ENCODE data around the gene HIPK2.

The HIPK2 gene

GRCh38 chr7:139687211-139687954 is 90.4 kb downstream of the HIPK2 start:
- TF ChIP-seq GATA3 (IDR thresholded peaks at IDR 0.05; ENCODE audit: low read depth, low read length) = no peak
- no peak for TF ChIP-seq GATA2 (IDR thresholded peaks at IDR 0.05; ENCODE audit: low read depth, low read length)

- TF ChIP-seq GATA3 (IDR thresholded peaks at IDR 0.05; ENCODE audit: low read depth, low read length) (no peak), GATA2 (IDR thresholded peaks at IDR 0.05; ENCODE audit: low read depth, low read length) (no peak)
Observed at GRCh38 chr7:139683137-139683921, 94.5 kb downstream of the HIPK2 start.

- TF ChIP-seq GATA3 (IDR thresholded peaks at IDR 0.05; ENCODE audit: low read depth, low read length) (no peak), GATA2 (IDR thresholded peaks at IDR 0.05; ENCODE audit: low read depth, low read length) (no peak)
Observed at GRCh38 chr7:139682136-139683013, 95.4 kb downstream of the HIPK2 start.

- TF ChIP-seq GATA3 (IDR thresholded peaks at IDR 0.05; ENCODE audit: low read depth, low read length) (no peak), GATA2 (IDR thresholded peaks at IDR 0.05; ENCODE audit: low read depth, low read length) (no peak)
Observed at GRCh38 chr7:139681812-139682135, 96.0 kb downstream of the HIPK2 start.

GRCh38 chr7:139681463-139681755 is 96.4 kb downstream of the HIPK2 start:
- no peak for TF ChIP-seq GATA3 (IDR thresholded peaks at IDR 0.05; ENCODE audit: low read depth, low read length)
- TF ChIP-seq GATA2 (IDR thresholded peaks at IDR 0.05; ENCODE audit: low read depth, low read length) = no peak

GRCh38 chr7:139680676-139681462 is 96.9 kb downstream of the HIPK2 start:
- TF ChIP-seq GATA3 (IDR thresholded peaks at IDR 0.05; ENCODE audit: low read depth, low read length) (no peak), GATA2 (IDR thresholded peaks at IDR 0.05; ENCODE audit: low read depth, low read length) (no peak)

- TF ChIP-seq GATA2 (IDR thresholded peaks at IDR 0.05; ENCODE audit: low read depth, low read length) = no peak
- no peak for TF ChIP-seq GATA3 (IDR thresholded peaks at IDR 0.05; ENCODE audit: low read depth, low read length)
Observed at GRCh38 chr7:139679731-139680594, 97.8 kb downstream of the HIPK2 start.

- no peak for TF ChIP-seq GATA3 (IDR thresholded peaks at IDR 0.05; ENCODE audit: low read depth, low read length)
- no peak for TF ChIP-seq GATA2 (IDR thresholded peaks at IDR 0.05; ENCODE audit: low read depth, low read length)
Observed at GRCh38 chr7:139676390-139676789, 101.4 kb downstream of the HIPK2 start.

GRCh38 chr7:139675127-139676125 is 102.4 kb downstream of the HIPK2 start:
- TF ChIP-seq GATA3 (IDR thresholded peaks at IDR 0.05; ENCODE audit: low read depth, low read length) = no peak
- TF ChIP-seq GATA2 (IDR thresholded peaks at IDR 0.05; ENCODE audit: low read depth, low read length) = no peak

- TF ChIP-seq GATA2 (IDR thresholded peaks at IDR 0.05; ENCODE audit: low read depth, low read length) = no peak
- no peak for TF ChIP-seq GATA3 (IDR thresholded peaks at IDR 0.05; ENCODE audit: low read depth, low read length)
Observed at GRCh38 chr7:139674752-139675126, 103.1 kb downstream of the HIPK2 start.

GRCh38 chr7:139674341-139674740 is 103.5 kb downstream of the HIPK2 start:
- TF ChIP-seq GATA3 (IDR thresholded peaks at IDR 0.05; ENCODE audit: low read depth, low read length) (no peak), GATA2 (IDR thresholded peaks at IDR 0.05; ENCODE audit: low read depth, low read length) (no peak)

GRCh38 chr7:139673762-139674161 is 104.0 kb downstream of the HIPK2 start:
- TF ChIP-seq GATA2 (IDR thresholded peaks at IDR 0.05; ENCODE audit: low read depth, low read length) (no peak), GATA3 (IDR thresholded peaks at IDR 0.05; ENCODE audit: low read depth, low read length) (no peak)
